SU-DHL-6 (cell line): ENCODE data around the gene SPRED3.

Experiments
- H2AFZ ChIP-seq: fragments of 200-600 bp; sonication (generic); 2 replicates; pipeline ENCODE4 v1.6.1; 2014; ENCODE audit warnings: low read depth, mild to moderate bottlenecking, moderate library complexity, mixed read lengths, antibody characterized with exemption, low read length; ENCODE audit not compliant: severe bottlenecking
- H3F3A ChIP-seq: fragments of 200-600 bp; shearing (Covaris generic); 2 replicates; pipeline ENCODE4 v1.6.0; 2016; ENCODE audit warnings: antibody characterized with exemption, mild to moderate bottlenecking; ENCODE audit not compliant: insufficient read depth
- H3K27ac ChIP-seq: fragments of 200-600 bp; sonication (generic); 2 replicates; pipeline ENCODE4 v1.5.1; 2016; ENCODE audit warnings: low read depth, mild to moderate bottlenecking, low read length, moderate library complexity, mixed read lengths
- H3K27me3 ChIP-seq: fragments of 200-600 bp; sonication (generic), shearing (Covaris generic); 2 replicates; pipeline ENCODE4 v1.6.0; 2014; ENCODE audit warnings: mild to moderate bottlenecking, low read length
- H3K36me3 ChIP-seq: fragments of 200-600 bp; sonication (generic); 2 replicates; pipeline ENCODE4 v1.6.1; 2014; ENCODE audit warnings: mild to moderate bottlenecking, low read length, mixed read lengths
- H3K4me2 ChIP-seq: fragments of 300-600, 200-600 bp; shearing (Covaris generic), sonication (generic); 2 replicates; pipeline ENCODE4 v1.6.0; 2014; ENCODE audit warnings: low read length, low read depth, mild to moderate bottlenecking; ENCODE audit not compliant: poor library complexity, severe bottlenecking
- H3K4me3 ChIP-seq: fragments of 200-600 bp; sonication (generic); 2 replicates; pipeline ENCODE4 v1.5.1; 2014; ENCODE audit warnings: antibody characterized with exemption, low read length, mild to moderate bottlenecking, mixed read lengths; ENCODE audit not compliant: insufficient read depth, poor library complexity, severe bottlenecking
- H3K79me2 ChIP-seq: fragments of 200-600 bp; sonication (generic); 2 replicates; pipeline ENCODE4 v1.6.1; 2014; ENCODE audit warnings: mild to moderate bottlenecking, low read length, moderate library complexity; ENCODE audit not compliant: insufficient read depth
- H3K9ac ChIP-seq: fragments of 200-600 bp; sonication (generic); 2 replicates; pipeline ENCODE4 v1.7.0; 2014; ENCODE audit warnings: mild to moderate bottlenecking, low read length
- H3K9me2 ChIP-seq: fragments of 200-600 bp; sonication (generic); replicated peaks from 2 replicates; pipeline ENCODE4 v1.6.1; 2014; ENCODE audit warnings: low read length; ENCODE audit not compliant: insufficient read depth
- H3K9me3 ChIP-seq: fragments of 200-600 bp; sonication (generic); 2 replicates; pipeline ENCODE4 v1.6.1; 2014; ENCODE audit warnings: low read length, mixed read lengths; ENCODE audit not compliant: insufficient read depth
- H4K20me1 ChIP-seq: fragments of 200-600 bp; sonication (generic); 2 replicates; pipeline ENCODE4 v1.6.1; 2014; ENCODE audit warnings: low read depth, mild to moderate bottlenecking, antibody characterized with exemption, low read length, moderate library complexity, mixed read lengths
- EZH2phosphoT487 ChIP-seq: fragments of 200-600 bp; sonication (generic), shearing (Covaris generic); conservative IDR thresholded peaks from 2 replicates; pipeline ENCODE4 v1.6.1; 2018; ENCODE audit warnings: mild to moderate bottlenecking, antibody characterized with exemption, low read length, moderate library complexity, mixed read lengths
- TF ChIP-seq, protein P1 (sequence below): fragments of 200-600 bp; sonication (generic); IDR thresholded peaks from one replicate; pipeline ENCODE4 v1.5.1; 2017; ENCODE audit warnings: antibody characterized with exemption, mild to moderate bottlenecking, low read length, moderate library complexity; ENCODE audit not compliant: insufficient read depth, poor library complexity, severe bottlenecking

The SPRED3 gene

DNA sequence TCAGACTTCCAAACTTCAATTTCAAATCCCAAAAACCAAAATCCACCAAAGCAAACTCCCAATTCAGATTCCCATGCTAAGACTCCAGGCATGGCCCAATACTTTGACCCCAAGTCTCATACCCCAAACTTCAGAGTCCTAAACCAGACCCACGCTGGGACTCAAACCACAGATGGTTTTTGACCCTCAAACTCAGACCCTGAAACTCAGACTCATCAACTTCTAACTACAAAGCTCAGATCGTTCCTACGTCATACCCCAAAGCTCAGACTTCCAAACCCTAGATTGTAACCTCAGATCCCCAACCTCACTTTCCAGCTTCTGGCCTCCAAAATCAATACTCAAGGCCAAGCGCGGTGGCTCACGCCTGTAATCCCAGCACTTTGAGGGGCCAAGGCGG lies 56.9 kb downstream of the SPRED3 start:
- no peaks in the 10 kb centered on the region for H3K36me3 ChIP-seq
- no peak overlapping the region for H3K9ac ChIP-seq
- no peaks in the 10 kb centered on the region for H3K9me3 ChIP-seq
- H3K4me3 ChIP-seq: no peak overlapping the region
- no peaks in the 10 kb centered on the region for H3K9me2 ChIP-seq
- H2AFZ ChIP-seq: no peak overlapping the region
- H3K27ac ChIP-seq: no peak overlapping the region
- no peaks in the 10 kb centered on the region for H3F3A ChIP-seq
- no peaks in the 10 kb centered on the region for H3K79me2 ChIP-seq
- no peaks in the 10 kb centered on the region for H4K20me1 ChIP-seq
- no peaks in the 10 kb centered on the region; the same call in 1 of the 2 replicates for H3K27me3 ChIP-seq
- no peak overlapping the region for H3K4me2 ChIP-seq
- TF ChIP-seq, protein P1, sequence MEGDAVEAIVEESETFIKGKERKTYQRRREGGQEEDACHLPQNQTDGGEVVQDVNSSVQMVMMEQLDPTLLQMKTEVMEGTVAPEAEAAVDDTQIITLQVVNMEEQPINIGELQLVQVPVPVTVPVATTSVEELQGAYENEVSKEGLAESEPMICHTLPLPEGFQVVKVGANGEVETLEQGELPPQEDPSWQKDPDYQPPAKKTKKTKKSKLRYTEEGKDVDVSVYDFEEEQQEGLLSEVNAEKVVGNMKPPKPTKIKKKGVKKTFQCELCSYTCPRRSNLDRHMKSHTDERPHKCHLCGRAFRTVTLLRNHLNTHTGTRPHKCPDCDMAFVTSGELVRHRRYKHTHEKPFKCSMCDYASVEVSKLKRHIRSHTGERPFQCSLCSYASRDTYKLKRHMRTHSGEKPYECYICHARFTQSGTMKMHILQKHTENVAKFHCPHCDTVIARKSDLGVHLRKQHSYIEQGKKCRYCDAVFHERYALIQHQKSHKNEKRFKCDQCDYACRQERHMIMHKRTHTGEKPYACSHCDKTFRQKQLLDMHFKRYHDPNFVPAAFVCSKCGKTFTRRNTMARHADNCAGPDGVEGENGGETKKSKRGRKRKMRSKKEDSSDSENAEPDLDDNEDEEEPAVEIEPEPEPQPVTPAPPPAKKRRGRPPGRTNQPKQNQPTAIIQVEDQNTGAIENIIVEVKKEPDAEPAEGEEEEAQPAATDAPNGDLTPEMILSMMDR: no peak
- TF ChIP-seq EZH2phosphoT487: no peak

DNA sequence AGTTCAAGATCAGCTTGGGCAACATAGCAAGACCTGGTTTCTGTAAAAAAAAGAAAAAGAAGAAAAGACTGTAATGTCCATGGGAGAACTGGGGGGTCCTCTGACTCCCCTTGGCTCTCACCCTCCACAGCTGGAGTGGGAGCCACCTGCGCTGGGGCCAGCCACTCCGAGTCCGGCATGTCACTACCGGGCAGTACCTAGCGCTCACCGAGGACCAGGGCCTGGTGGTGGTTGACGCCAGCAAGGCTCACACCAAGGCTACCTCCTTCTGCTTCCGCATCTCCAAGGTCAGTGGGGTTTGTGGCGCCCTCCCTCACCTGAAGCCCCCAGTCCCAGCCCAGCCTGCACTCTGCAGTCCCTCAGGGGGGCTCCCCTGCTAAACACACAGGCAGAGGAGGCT lies 59.7 kb downstream of the SPRED3 start:
- no peak overlapping the region for H2AFZ ChIP-seq
- H3K4me2 ChIP-seq: no peak overlapping the region
- no peaks in the 10 kb centered on the region; the same call in 1 of the 2 replicates for H3K27me3 ChIP-seq
- H3K36me3 ChIP-seq: no peaks in the 10 kb centered on the region
- H3K9me2 ChIP-seq: no peaks in the 10 kb centered on the region
- no peak overlapping the region for H3K9ac ChIP-seq
- H3K4me3 ChIP-seq: no peak overlapping the region
- TF ChIP-seq EZH2phosphoT487: no peak
- TF ChIP-seq, protein P1: no peak
- H3K79me2 ChIP-seq: no peaks in the 10 kb centered on the region
- no peaks in the 10 kb centered on the region for H3F3A ChIP-seq
- H3K9me3 ChIP-seq: no peaks in the 10 kb centered on the region
- no peak overlapping the region for H3K27ac ChIP-seq
- no peaks in the 10 kb centered on the region for H4K20me1 ChIP-seq
